HPDE6-E6E7 (cell line): ENCODE results near the gene KRT39.
"Not testable (repeated sequence)": the region's sequence is repeated elsewhere in the genome, so short reads cannot be mapped to it uniquely, and the experiment has no call there.

Experiments
- DNase-seq: peaks from one replicate; pipeline ENCODE4 v3.0.0; 2011; ENCODE audit warnings: missing footprints; ENCODE audit errors: extremely low spot score

Gene KRT39

DNA sequence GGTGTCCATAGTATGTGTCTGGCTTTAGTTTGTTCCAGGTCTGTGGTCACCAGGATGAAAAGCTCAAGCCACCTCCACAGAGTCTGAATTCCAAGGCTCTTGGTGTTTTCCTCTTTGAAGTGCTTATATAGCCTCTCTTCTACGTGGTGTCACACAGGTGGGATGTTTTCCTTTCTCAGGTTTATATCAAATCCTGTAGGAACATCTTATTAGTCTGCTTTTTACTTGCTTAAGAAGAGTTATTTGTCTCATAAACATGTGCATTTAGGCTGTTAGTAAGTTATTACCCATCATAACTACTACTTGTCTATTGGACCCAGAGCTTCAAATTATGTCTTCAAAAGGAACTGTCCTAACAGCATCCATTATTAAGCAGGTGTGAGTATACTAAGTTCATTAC, at the start of gene KRT39:
KRT39 (minus strand) TSS at position 101 of the 400 bp plus-strand sequence; CDS start at position 9, 92 bp downstream.
- DNase-seq = no peak

DNA sequence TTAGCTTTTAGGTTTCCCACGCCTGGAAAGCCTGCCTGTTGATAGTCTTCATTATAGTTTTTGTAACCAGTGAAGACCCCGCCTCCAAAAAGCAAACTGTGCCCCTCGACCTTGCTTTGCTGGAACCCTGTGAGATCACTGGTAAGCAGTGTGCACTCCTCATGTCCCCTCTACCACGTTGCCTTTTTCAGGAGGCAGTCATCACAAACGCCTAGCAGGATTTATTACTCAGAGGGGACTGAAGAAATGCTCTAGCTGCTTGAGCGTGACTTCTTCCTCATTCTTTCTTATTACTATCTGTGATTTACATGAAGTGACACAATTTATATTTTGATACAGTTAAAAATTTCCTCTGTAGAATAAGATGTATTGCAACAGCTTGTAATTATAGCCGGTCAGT, 48.7 kb upstream of the KRT39 start:
- DNase-seq = no peak

DNA sequence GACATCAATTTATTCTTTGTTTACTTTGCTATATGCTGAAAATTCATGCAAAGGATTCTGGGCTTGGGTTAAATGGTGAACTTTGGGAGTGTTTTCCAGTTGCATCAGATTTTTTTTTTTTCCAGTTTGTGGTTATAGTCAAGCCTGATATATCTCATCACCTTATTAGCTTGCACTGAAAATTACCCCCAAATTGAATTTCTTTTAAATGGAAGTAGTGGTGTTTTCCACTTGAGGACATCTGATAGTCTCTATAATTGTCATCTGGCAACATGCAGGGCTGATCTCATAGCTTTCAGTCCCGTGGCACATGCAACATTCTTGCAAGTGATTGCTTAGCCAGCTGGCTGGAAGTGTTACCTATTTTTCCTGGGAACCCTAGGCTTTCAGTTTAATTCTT, 46.9 kb upstream of the KRT39 start:
- DNase-seq = no peak

DNA sequence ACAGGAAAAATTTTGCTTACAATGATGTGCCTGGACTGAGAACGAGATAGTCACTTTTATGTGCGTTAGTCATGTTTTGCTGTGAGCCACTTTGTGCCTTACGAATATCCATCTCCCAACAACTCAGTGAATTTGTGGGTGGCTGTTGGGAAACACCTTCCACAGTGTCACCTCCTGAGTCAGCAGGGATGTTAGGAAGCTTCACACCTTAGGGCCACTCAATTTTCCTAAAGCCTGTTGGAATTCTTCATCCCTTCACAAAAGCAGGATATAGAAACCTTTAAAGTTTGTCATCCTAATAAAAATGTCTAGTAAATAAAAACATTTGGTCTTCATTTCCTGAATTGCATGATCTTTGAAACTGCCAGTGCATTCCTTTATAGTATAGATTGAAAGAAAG, 46.4 kb upstream of the KRT39 start:
- no peak for DNase-seq

GRCh38 chr17:41012326-41013120, 45.8 kb upstream of the KRT39 start:
- no peak for DNase-seq

GRCh38 chr17:41010441-41010840, 43.7 kb upstream of the KRT39 start:
- DNase-seq = no peak

- no peak for DNase-seq
These were observed 43.2 kb upstream of the KRT39 start for GRCh38 chr17:41009936-41010335.

GRCh38 chr17:41009301-41009760, 42.6 kb upstream of the KRT39 start:
- DNase-seq = no peak

GRCh38 chr17:41008811-41009210, 42.1 kb upstream of the KRT39 start, which contains the start of gene KRTAP3-1:
KRTAP3-1 (minus strand) TSS chr17:41009128; CDS start chr17:41009074, 54 bp downstream.
- DNase-seq = no peak

DNA sequence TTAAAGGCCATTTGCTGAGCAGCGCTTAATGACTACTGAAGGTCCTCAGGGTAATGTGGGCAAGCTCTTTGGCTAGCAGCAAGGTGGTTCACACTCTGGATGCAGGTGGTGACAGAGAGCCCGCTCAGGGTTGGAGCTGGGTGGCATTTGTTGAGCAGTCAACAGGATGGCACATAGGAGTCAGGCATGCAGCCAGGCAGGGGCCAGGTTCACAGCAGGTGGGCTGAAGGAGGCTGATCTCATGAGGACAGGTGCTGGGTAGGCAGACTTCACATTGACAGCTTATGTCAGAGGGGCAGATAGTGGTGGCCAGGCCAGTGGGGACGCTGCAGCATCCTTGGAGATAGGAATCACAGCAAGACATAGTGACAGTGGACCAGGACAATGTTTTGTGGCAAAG, 37.6 kb upstream of the KRT39 start:
- no peak for DNase-seq

DNA sequence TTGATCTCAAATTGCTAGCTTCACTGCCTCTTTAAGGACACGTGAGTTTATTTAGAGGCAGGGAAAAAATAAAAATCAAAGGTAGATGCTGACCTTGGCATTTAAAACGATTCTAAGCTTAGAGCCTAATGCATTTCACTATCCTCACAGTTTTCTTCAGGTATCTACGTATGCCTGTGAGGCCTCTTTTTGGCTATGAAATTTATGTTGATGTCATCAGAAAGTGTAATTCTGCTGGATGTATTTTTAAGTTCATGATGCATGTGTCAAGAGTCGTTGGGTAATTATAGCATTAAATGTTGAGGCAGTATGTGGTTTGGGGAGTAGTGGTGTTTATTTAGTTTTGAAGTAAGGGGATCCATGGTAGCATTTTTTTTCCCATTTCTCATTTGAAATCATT, 37.2 kb upstream of the KRT39 start:
- DNase-seq = no peak

DNA sequence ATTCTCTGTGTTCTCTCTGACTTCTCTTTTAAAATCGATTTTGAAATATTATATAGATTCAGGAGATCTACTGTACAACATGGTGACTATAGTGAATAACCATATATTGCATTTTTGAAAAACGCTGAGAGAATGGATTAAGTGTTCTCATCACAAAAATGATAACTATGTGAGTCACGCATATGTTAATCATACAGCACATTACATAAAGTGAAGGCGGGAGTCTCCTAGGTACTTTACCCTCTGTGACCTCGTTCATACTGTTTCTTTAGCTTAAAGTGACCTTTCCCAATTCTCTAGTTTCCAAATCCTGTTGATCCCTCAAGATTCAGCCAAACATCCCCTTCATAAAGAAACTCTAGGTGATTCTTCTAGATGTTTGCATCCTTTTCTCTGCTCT, 36.1 kb upstream of the KRT39 start:
- peak; percentile 34 for DNase-seq

DNA sequence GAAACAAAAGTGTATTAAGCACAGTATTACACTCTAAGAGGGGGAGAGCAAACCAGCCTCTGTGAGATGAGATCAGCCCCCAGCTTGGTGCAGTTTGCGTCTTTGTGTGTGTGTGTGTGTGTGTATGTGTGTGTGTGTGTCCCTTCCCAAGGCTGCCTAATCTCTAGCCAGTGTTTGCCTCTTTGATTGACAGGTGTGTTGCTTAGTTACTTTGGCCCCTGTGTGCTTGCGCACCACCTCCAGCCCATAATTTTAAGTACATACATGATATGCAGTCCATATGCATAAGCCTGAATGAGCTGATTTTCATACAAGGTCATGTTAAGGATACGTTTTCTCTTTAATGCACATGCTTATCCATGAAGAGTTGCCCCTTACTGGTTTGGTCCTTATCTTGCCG, 35.0 kb upstream of the KRT39 start:
- DNase-seq = no peak

GRCh38 chr17:40999563-40999962, 32.8 kb upstream of the KRT39 start, which contains the start of gene KRTAP3-2:
KRTAP3-2 (minus strand) TSS chr17:40999906; CDS start chr17:40999853, 53 bp downstream.
- not testable (repeated sequence) for DNase-seq

GRCh38 chr17:40997361-40997760, 30.6 kb upstream of the KRT39 start:
- DNase-seq = no peak

GRCh38 chr17:40996829-40997228, 30.1 kb upstream of the KRT39 start:
- DNase-seq = no peak

DNA sequence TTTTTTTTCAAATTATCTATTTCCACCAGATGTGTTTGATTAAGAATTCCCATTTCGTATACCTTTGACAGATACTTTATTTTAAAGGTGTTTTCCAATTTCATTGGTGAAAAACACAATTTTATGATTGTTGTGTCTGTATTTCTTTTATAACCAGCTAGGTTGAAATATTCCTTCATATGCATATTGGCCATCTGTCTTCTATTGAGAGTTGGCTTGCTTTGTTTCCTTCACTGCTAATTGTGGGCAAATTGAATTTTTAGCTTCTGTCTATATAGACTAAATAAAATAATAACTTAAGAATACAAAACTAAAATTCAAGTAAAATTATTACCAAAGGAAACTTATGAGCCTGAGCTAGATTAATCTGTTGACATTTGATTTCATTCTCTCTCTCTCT, 28.4 kb upstream of the KRT39 start:
- no peak for DNase-seq

DNA sequence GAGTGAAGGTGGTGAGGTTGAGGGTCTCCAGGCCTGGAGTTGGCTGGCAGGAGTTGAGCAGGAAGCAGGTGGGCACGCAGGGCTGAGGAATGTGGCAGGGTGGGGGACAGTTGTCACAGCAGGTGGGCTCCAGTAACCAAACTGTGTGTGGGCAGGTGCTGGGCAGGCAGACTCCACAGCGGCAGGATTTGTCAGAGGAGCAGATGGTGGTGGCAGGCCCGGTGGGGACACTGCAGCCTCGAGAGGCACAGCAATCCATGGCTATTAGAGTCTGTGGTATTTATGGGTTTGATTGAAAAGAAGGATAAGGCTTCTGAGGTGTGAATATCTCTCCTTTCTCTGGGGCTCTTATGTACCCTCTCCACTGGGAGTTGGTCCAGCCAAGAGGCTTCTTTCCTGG, 27.1 kb upstream of the KRT39 start, which contains the start of gene KRTAP3-3:
KRTAP3-3 (minus strand) TSS at position 326 of the 400 bp plus-strand sequence; CDS start at position 259, 67 bp downstream.
- DNase-seq = no peak

DNA sequence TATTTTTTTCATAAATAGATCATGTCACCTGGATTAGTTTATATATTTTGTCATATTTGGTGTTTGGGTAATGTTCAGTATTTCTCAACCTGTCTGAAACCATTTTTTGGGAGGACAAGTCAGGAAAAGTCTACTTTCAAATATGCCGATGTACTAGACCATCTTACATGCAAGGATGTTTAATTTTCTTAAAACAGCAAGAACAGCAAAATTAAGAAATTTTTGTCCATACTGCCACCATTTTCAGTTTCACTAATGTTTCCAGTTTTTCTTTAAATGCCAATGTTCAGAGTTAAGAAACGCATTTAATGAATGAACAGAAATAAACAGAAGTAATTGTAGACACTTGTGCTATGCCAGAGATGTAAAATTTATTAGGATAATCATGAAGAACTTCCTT, 26.3 kb upstream of the KRT39 start:
- DNase-seq = no peak

GRCh38 chr17:40992666-40993065, 25.9 kb upstream of the KRT39 start:
- no peak for DNase-seq

DNA sequence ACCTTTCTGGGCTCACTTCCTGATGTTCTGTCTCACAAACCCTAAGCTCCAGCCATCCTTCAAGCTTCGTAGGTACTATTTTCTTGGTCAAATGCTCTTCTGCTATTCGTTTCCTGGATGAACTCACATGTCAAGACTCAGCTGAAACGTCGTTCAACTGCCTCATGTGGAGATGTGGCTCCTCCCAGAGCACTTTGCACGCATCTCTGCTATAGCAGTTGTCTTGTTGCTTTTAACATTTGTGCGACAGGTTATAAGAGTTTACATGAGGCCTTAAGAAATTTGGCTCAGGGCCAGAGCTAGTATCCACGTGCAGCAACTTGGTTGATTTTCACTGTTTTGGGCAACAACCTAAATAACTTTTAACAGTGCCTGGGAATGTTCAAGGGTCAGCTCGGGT, 20.2 kb upstream of the KRT39 start:
- no peak for DNase-seq

GRCh38 chr17:40984226-40984625, 17.5 kb upstream of the KRT39 start, which contains the start of gene KRT40:
KRT40 (minus strand) TSS chr17:40984326; CDS start chr17:40984273, 53 bp downstream.
- no peak for DNase-seq

DNA sequence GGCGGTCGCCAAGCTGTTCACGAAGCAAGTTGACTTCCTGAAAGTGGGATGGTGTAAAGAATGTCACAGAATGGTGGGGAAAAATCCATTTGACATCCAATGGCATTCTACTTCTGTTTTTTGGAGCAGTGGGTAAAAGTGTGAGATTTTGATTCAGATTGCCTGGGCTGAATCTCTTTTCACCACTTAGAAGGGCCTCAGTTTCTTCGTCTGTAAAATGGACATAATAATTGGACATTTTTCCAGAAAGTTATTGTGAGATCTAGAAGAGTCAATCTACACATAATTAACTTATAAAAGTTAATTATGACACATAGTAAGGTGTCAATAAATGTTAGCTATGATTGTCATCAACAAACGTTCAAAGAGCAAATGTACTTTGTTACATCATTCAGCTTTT, 14.4 kb upstream of the KRT39 start:
- no peak for DNase-seq
